Mucosa of descending colon (tissue), 3 donors: Measurements from ENCODE around the gene POC1A. TPM values are rescaled to one million over a fixed set of nuclear protein-coding genes. Genes with fewer than 3 reads are reported as not detected.

Experiments used
- ATAC-seq: fragments of 200-7000 bp; cut with Tn5 transposase; one replicate; pipeline ENCODE4 v1.9.1; 2020; ENCODE audit warnings: mild to moderate bottlenecking, moderate library complexity
- DNase-seq, 3 donors: peaks; one replicate each; pipeline ENCODE4 v3.0.0-alpha.2; 2020
- H3K36me3 ChIP-seq: fragments of 200-600 bp; one replicate; pipeline ENCODE4 v1.8.0; 2021; ENCODE audit warnings: low read depth, mild to moderate bottlenecking
- H3K4me1 ChIP-seq: fragments of 200-600 bp; one replicate; pipeline ENCODE4 v1.8.0; 2021; ENCODE audit warnings: low read depth, mild to moderate bottlenecking
- H3K4me3 ChIP-seq: fragments of 200-600 bp; one replicate; pipeline ENCODE4 v1.8.0; 2021; ENCODE audit warnings: mild to moderate bottlenecking
- H3K9me3 ChIP-seq: fragments of 200-600 bp; one replicate; pipeline ENCODE4 v1.8.0; 2021; ENCODE audit warnings: mild to moderate bottlenecking
- intact Hi-C, 2 donors: fragments of 100-400 bp; cut with DNase I in 1 of 2; cut with micrococcal nuclease in 1 of 2; formaldehyde crosslinking; loops; one replicate each; pipeline versions ENCODE4 v1.11.0 to v1.11.1; 2022; cut with DNase I, micrococcal nuclease
- total RNA-seq, 3 donors: library from RNA; stranded (reverse); fragmentation: NEBNext Ultra II Directional in 2 of 3; extraction: Animal tissue kit (Norgen Biotek cat#: 25700) in 2 of 3; gene quantifications; one replicate each; pipeline versions ENCODE4 v1.2.1 to v1.2.4, GENCODE V29; 2021 to 2023
- TF ChIP-seq, protein P1 (sequence below): fragments of 200-600 bp; IDR thresholded peaks from one replicate; pipeline ENCODE4 v1.8.0; 2022; ENCODE audit warnings: antibody characterized with exemption, mild to moderate bottlenecking
- donor health status: DM: no; HTN: no; CAD: no; lungs with moderate emphysema.
- donor health status: DM: no; HTN: no; CAD: no.
- donor health status: DM: no; HTN: yes; CAD: no.

The POC1A gene
- total RNA-seq, 3 donors from 2014 or later: 2.9 to 12.1 (median 7.7) TPM

DNA sequence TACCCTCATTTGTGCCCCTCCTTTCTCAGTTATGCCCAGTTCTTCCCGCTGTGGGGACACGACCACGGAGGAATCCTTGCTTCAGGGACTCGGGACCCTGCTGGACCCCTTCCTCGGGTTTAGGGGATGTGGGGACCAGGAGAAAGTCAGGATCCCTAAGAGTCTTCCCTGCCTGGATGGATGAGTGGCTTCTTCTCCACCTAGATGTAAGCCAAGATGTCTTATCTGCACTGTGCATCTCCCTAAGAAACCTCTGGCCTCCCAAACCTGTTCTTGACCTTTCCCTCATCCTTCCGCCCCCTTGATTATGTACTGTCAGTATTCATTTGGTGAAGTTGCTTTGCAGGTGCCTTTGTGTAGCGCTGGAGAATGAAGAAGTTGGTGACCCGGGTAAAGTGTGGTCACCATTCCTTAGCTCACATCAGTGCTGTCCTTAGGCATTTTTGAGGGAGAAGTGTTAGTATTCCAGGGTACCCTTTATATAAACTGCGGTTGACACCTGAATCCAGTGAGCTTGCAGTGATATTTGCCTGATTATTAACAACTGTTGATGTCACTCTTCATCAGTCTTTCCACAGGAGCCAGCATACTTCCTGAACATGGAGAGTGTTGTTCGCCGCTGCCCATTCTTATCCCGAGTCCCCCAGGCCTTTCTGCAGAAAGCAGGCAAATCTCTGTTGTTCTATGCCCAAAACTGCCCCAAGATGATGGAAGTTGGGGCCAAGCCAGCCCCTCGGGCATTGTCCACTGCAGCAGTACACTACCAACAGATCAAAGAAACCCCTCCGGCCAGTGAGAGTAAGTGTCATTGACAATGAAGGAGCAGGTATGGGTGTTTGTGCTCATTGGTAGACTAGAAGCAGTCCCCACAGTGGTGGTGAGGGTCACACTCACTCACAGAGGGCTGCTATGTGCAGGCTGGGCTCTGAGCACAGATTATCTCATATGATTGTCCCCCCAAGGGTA, 44.7 kb upstream of the POC1A start:
- Histone ChIP-seq H3K36me3 (no peaks in the 10 kb centered on the region), H3K4me3 (peak overlapping the region; percentile 47), H3K4me1 (peaks cover 38% of the 10 kb centered on the region), H3K9me3 (no peaks in the 10 kb centered on the region)
- no peak for DNase-seq
- ATAC-seq: no peak
- TF ChIP-seq, protein P1, sequence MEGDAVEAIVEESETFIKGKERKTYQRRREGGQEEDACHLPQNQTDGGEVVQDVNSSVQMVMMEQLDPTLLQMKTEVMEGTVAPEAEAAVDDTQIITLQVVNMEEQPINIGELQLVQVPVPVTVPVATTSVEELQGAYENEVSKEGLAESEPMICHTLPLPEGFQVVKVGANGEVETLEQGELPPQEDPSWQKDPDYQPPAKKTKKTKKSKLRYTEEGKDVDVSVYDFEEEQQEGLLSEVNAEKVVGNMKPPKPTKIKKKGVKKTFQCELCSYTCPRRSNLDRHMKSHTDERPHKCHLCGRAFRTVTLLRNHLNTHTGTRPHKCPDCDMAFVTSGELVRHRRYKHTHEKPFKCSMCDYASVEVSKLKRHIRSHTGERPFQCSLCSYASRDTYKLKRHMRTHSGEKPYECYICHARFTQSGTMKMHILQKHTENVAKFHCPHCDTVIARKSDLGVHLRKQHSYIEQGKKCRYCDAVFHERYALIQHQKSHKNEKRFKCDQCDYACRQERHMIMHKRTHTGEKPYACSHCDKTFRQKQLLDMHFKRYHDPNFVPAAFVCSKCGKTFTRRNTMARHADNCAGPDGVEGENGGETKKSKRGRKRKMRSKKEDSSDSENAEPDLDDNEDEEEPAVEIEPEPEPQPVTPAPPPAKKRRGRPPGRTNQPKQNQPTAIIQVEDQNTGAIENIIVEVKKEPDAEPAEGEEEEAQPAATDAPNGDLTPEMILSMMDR: no peak
- intact Hi-C loops: no loop called here

DNA sequence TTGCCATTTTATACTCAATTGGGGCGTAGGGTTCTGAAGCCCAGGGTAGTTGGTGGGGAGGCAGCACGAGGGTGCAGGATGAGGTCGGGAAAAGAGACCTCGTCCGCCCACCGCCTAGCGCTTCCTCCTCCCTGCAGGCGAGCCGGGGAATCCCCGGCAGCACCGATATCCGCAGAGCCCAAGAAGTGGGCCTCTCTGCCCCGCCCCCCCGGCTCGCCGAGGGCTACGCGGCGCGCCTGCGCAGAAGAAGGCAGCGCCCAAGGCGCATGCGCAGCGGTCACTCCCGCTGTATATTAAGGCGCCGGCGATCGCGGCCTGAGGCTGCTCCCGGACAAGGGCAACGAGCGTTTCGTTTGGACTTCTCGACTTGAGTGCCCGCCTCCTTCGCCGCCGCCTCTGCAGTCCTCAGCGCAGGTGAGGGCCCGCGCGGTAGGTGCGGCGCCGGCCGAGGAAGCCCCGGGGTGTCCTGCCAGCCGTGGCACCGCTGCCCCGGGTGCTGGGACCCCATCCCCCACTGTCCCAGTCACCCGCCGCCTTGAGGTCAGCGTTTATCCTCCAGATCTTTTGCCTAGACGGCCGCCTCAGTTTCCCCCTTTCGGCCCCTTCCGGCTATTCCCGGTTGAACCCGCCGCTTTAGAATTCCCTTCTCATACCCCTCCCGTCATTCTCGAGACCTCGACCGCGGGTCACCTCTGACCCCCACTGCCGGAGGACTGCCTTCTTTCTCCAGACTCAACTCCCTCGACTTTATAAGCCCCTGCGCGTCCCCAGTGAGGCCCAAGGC, 43.8 kb upstream of the POC1A start, which contains the start of gene ALAS1:
TSS of gene ALAS1 (plus strand) at position 319 of the 784 bp plus-strand sequence. CDS start 1,082 bp downstream, outside the sequence.
- H3K4me1 ChIP-seq: peaks cover 38% of the 10 kb centered on the region
- TF ChIP-seq, protein P1: peak; percentile 30
- H3K9me3 ChIP-seq: no peaks in the 10 kb centered on the region
- peak; percentile 88 for ATAC-seq
- peak; percentile 95 to 98 (median 96) for DNase-seq
- H3K36me3 ChIP-seq: no peaks in the 10 kb centered on the region
- intact Hi-C loops: no loop called here
- peak within 1 kb of the TSS; percentile 47 for H3K4me3 ChIP-seq

DNA sequence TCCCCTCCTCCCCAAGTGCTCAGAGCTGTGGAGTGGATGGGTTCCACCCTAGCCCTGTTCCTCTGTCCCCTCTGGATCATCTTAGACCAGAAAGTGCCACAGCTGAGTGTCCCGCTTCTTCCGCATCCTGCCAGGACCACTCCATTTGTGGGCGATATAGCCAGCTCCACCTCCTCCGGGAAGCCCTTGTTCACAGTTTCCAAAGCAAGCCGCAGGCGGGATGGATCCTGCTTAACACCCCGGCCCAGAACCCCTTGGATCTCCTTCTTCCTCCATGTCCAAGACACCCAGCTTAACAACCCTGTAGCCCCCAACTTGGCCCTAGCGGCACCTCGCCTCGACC, 43.2 kb upstream of the POC1A start:
- Histone ChIP-seq H3K4me1 (peaks cover 38% of the 10 kb centered on the region), H3K36me3 (no peaks in the 10 kb centered on the region), H3K4me3 (no peak overlapping the region), H3K9me3 (no peaks in the 10 kb centered on the region)
- TF ChIP-seq, protein P1: no peak
- DNase-seq (no peak), ATAC-seq (peak; percentile 15)
- intact Hi-C loops: no loop called here

DNA sequence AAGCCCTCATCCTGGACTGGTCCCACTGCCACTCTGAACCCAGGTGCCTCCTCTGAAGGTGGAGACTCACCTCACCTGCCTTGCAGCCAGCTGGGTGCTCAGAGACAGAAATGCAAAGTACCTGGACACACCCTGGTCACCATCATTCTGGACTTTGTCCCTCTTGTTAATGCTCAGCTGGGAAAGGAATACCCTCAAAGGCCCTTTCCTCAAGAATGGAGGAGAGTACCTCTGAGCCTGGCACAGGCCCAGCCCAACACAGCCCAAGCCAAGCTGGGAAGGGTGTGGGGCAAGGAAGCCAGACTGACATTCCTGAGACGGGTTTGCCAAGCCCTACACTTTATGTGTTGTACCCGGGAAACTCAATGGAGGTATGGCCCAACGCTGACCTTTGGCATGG, 42.8 kb upstream of the POC1A start:
- peak; percentile 81 for ATAC-seq
- no peak overlapping the region for H3K4me3 ChIP-seq
- peaks cover 38% of the 10 kb centered on the region for H3K4me1 ChIP-seq
- DNase-seq: peak; percentile 90 to 92 (median 92)
- H3K9me3 ChIP-seq: no peaks in the 10 kb centered on the region
- intact Hi-C loops: no loop called here
- H3K36me3 ChIP-seq: no peaks in the 10 kb centered on the region
- TF ChIP-seq, protein P1: no peak

DNA sequence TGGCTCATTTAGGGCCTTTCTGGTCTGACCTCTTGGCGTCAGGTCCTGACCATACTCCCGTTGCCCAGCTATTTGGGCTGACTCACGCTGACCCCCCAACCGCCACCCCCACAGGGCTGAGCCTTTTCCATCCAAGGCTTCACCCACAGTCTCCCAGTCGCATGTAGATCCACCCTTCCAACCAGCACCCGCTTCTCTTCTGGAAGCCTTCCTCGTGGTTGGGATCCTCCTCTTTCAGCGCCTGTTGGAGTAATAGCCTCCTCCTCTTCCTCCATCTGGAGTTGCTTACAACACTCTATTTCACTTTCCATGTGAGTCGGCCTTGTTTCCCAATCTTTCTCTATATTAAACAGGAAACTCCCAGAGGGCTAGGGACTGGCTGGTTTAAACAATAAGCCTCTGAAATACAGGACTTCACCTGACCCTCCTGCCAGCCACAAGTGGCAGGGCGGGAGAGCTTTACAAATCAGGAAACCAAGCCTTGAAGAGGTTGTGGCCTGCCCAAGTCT, 41.7 kb upstream of the POC1A start:
- TF ChIP-seq, protein P1: no peak
- no peak for ATAC-seq
- peaks cover 38% of the 10 kb centered on the region for H3K4me1 ChIP-seq
- H3K4me3 ChIP-seq: no peak overlapping the region
- H3K9me3 ChIP-seq: no peaks in the 10 kb centered on the region
- no peaks in the 10 kb centered on the region for H3K36me3 ChIP-seq
- intact Hi-C loops: no loop called here
- DNase-seq: peak in 1 of 3 donors; percentile 57
